Mesenchymal stem cell (in vitro differentiated cells and primary cell): ENCODE measurements around the gene FAM168B.

Experiments used
- DNase-seq: peaks from one replicate; pipeline ENCODE4 v3.0.0-alpha.2; 2013
- H2AFZ ChIP-seq: one replicate; pipeline ENCODE4 v1.6.1; 2013; ENCODE audit warnings: low read depth, mild to moderate bottlenecking, control low read depth, inconsistent platforms, low read length, moderate library complexity
- H2AK5ac ChIP-seq: 2 replicates; pipeline ENCODE4 v1.6.1; 2013; ENCODE audit warnings: low read length, moderate library complexity, mild to moderate bottlenecking, inconsistent platforms; ENCODE audit not compliant: severe bottlenecking
- H2BK120ac ChIP-seq: one replicate; pipeline ENCODE4 v1.6.1; 2013; ENCODE audit warnings: low read depth, mild to moderate bottlenecking, inconsistent platforms, low read length, moderate library complexity
- H2BK12ac ChIP-seq, 2 experiments: one replicate each; pipeline ENCODE4 v1.6.1; 2013; ENCODE audit warnings: inconsistent platforms in 2 of 2, low read length in 2 of 2, mild to moderate bottlenecking in 2 of 2, moderate library complexity in 2 of 2, control low read depth in 1 of 2
- H2BK15ac ChIP-seq: one replicate; pipeline ENCODE4 v1.6.1; 2013; ENCODE audit warnings: mild to moderate bottlenecking, low read depth, inconsistent platforms; ENCODE audit not compliant: poor library complexity, severe bottlenecking
- H2BK5ac ChIP-seq: 2 replicates; pipeline ENCODE4 v1.6.1; 2013; ENCODE audit warnings: low read depth, mild to moderate bottlenecking, low read length, control low read depth, inconsistent platforms; ENCODE audit not compliant: poor library complexity, severe bottlenecking
- H3K14ac ChIP-seq, 2 experiments: one replicate each; pipeline ENCODE4 v1.6.1; 2013; ENCODE audit warnings: inconsistent platforms in 2 of 2, low read length in 2 of 2, control low read depth in 1 of 2, mild to moderate bottlenecking in 1 of 2, moderate library complexity in 1 of 2
- H3K18ac ChIP-seq, 2 experiments: one replicate each; pipeline ENCODE4 v1.6.1; 2013; ENCODE audit warnings: inconsistent platforms in 2 of 2, low read length in 2 of 2, control low read depth in 1 of 2, low read depth in 1 of 2, mild to moderate bottlenecking in 1 of 2
- H3K23ac ChIP-seq, 2 experiments: one replicate each; pipeline ENCODE4 v1.6.1; 2013; ENCODE audit warnings: inconsistent platforms in 2 of 2, low read length in 2 of 2, mild to moderate bottlenecking in 2 of 2, moderate library complexity in 2 of 2, control low read depth in 1 of 2
- H3K27ac ChIP-seq: 2 replicates; pipeline ENCODE4 v1.5.1; 2013; ENCODE audit warnings: mild to moderate bottlenecking, moderate library complexity, low read length, control low read depth, inconsistent platforms; ENCODE audit not compliant: poor library complexity, severe bottlenecking
- H3K27me3 ChIP-seq, 2 experiments: 2 replicates each; pipeline versions ENCODE4 v1.6.1 to v1.7.0; 2013; ENCODE audit warnings: low read length in 2 of 2, mild to moderate bottlenecking in 2 of 2, moderate library complexity in 2 of 2, control low read depth in 1 of 2, inconsistent platforms in 1 of 2; ENCODE audit not compliant: control insufficient read depth in 1 of 2, insufficient read depth in 1 of 2
- H3K36me3 ChIP-seq, 2 experiments: 2 replicates each; pipeline versions ENCODE4 v1.6.1 to v1.7.0; 2013; ENCODE audit warnings: low read length in 2 of 2, control low read depth in 1 of 2, inconsistent platforms in 1 of 2, low read depth in 1 of 2, mild to moderate bottlenecking in 1 of 2; ENCODE audit not compliant: insufficient read depth in 2 of 2, control insufficient read depth in 1 of 2
- H3K4ac ChIP-seq, 2 experiments: one replicate each; pipeline ENCODE4 v1.6.1; 2013; ENCODE audit warnings: inconsistent platforms in 2 of 2, low read length in 2 of 2, mild to moderate bottlenecking in 2 of 2, moderate library complexity in 2 of 2, control low read depth in 1 of 2, low read depth in 1 of 2
- H3K4me1 ChIP-seq: 2 replicates; pipeline ENCODE4 v1.6.1; 2013; ENCODE audit warnings: low read depth, low read length, control low read depth; ENCODE audit not compliant: control insufficient read depth, insufficient read depth
- H3K4me2 ChIP-seq: 2 replicates; pipeline ENCODE4 v1.6.1; 2013; ENCODE audit warnings: low read length, mild to moderate bottlenecking, inconsistent platforms; ENCODE audit not compliant: poor library complexity, severe bottlenecking
- H3K4me3 ChIP-seq, 2 experiments: 2 replicates each; pipeline versions ENCODE4 v1.5.1 to v1.7.0; 2013; ENCODE audit warnings: low read length in 2 of 2, mild to moderate bottlenecking in 2 of 2, control low read depth in 1 of 2, low read depth in 1 of 2; ENCODE audit not compliant: insufficient read depth in 1 of 2
- H3K79me1 ChIP-seq: replicated peaks from 2 replicates; pipeline ENCODE4 v1.6.1; 2013; ENCODE audit warnings: mild to moderate bottlenecking, control low read depth, low read length, inconsistent platforms; ENCODE audit not compliant: poor library complexity, severe bottlenecking
- H3K9ac ChIP-seq: 2 replicates; pipeline ENCODE4 v1.7.0; 2013; ENCODE audit warnings: mild to moderate bottlenecking, low read length, moderate library complexity
- H3K9me3 ChIP-seq: 2 replicates; pipeline ENCODE4 v1.7.0; 2013; ENCODE audit warnings: mild to moderate bottlenecking, low read length; ENCODE audit not compliant: control insufficient read depth
- H4K8ac ChIP-seq: one replicate; pipeline ENCODE4 v1.6.1; 2013; ENCODE audit warnings: inconsistent platforms, mild to moderate bottlenecking, low read length, moderate library complexity
- H4K91ac ChIP-seq: one replicate; pipeline ENCODE4 v1.6.1; 2013; ENCODE audit warnings: mild to moderate bottlenecking, low read length, inconsistent platforms
- WGBS: methylation state at CpG from one replicate; pipeline ENCODE4 v1.1.7; 2013; ENCODE audit warnings: mixed read lengths; 5-methylcytosine and 5-hydroxymethylcytosine counted together

Gene FAM168B

DNA sequence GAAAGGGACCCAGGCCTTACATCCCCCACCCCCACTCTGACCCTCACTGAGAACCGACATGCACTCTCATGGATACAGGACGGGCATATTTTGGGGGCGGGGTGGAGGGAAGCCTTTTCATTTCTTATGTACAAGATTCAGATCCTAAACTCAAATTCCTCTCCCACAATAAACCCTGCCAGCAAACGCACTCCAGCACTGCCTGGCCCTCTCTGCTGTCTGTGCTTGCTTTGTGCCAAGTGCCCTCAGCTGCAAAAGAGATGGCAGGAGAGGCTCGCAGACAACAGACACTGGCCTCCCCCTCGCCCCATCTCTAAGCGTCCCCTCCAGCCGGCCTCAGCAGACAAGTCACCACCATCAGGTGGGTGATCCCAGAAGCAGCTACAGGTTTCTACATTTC is 42.4 kb downstream of the FAM168B start:
- no peaks in the 10 kb centered on the region for H3K27me3 ChIP-seq
- WGBS = 99% methylated on average over 8 of the region's 8 CpGs
- H2BK15ac ChIP-seq = no peak overlapping the region
- no peak overlapping the region for H4K91ac ChIP-seq
- H3K18ac ChIP-seq = no peak overlapping the region
- no peak overlapping the region for H3K4me3 ChIP-seq
- H3K9me3 ChIP-seq = no peaks in the 10 kb centered on the region
- peaks cover 53% of the 10 kb centered on the region for H3K79me1 ChIP-seq
- no peak overlapping the region for H3K9ac ChIP-seq
- H2BK5ac ChIP-seq = no peak overlapping the region
- no peak overlapping the region for H2AK5ac ChIP-seq
- no peak overlapping the region for H3K23ac ChIP-seq
- H3K4ac ChIP-seq = no peak overlapping the region
- H2BK12ac ChIP-seq = no peak overlapping the region
- no peak for DNase-seq
- no peak overlapping the region for H2AFZ ChIP-seq
- no peak overlapping the region for H3K27ac ChIP-seq
- peaks cover 75 to 92% of the 10 kb centered on the region in 2 experiments for H3K36me3 ChIP-seq
- H3K14ac ChIP-seq = no peak overlapping the region
- H3K4me2 ChIP-seq = no peak overlapping the region
- H4K8ac ChIP-seq = no peak overlapping the region
- no peak overlapping the region for H2BK120ac ChIP-seq
- peaks cover 8% of the 10 kb centered on the region for H3K4me1 ChIP-seq

DNA sequence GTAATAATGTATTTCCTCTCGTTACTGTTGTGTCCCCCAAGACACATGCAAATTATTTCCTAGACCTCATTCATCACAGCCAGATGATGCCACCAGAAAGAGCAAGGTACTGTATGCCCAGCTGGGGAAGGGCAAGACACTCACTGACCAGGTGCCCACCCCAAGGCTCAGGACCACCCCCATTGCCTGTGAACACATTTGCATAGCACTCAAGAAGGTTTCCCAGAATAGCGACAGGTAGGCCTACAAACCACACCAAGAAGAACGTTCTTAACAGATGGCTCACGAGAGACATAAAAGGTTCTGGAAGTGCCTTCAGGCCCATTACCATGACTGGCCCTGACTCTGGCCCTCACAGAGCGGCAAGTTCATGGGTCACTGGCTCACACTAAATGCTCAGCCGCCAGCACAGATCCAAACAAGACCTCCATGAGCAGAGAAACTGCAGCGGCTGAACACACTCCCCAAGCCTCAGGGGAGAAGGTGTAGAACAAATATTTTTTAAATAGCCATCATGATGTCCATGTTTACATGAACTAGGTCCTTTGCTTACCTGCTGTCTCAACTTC is 44.0 kb downstream of the FAM168B start:
- H3K4me2 ChIP-seq = no peak overlapping the region
- H3K23ac ChIP-seq = no peak overlapping the region
- no peak overlapping the region for H3K4ac ChIP-seq
- no peak overlapping the region for H3K18ac ChIP-seq
- 98% methylated on average over 5 of the region's 7 CpGs for WGBS
- no peak overlapping the region for H4K8ac ChIP-seq
- H3K4me1 ChIP-seq = peaks cover 4% of the 10 kb centered on the region
- no peak overlapping the region for H2BK15ac ChIP-seq
- H3K9ac ChIP-seq = no peak overlapping the region
- no peak overlapping the region for H3K14ac ChIP-seq
- no peak overlapping the region for H2BK5ac ChIP-seq
- H2AFZ ChIP-seq = no peak overlapping the region
- H3K36me3 ChIP-seq = peaks cover 76% of the 10 kb centered on the region in 2 experiments
- no peak overlapping the region for H3K4me3 ChIP-seq
- H3K27me3 ChIP-seq = no peaks in the 10 kb centered on the region
- no peak for DNase-seq
- H3K9me3 ChIP-seq = no peaks in the 10 kb centered on the region
- H2BK12ac ChIP-seq = peak overlapping the region in 1 of 2 experiments; percentile 6
- H2BK120ac ChIP-seq = no peak overlapping the region
- H4K91ac ChIP-seq = no peak overlapping the region
- no peak overlapping the region for H3K27ac ChIP-seq
- no peak overlapping the region for H2AK5ac ChIP-seq
- H3K79me1 ChIP-seq = peaks cover 44% of the 10 kb centered on the region

DNA sequence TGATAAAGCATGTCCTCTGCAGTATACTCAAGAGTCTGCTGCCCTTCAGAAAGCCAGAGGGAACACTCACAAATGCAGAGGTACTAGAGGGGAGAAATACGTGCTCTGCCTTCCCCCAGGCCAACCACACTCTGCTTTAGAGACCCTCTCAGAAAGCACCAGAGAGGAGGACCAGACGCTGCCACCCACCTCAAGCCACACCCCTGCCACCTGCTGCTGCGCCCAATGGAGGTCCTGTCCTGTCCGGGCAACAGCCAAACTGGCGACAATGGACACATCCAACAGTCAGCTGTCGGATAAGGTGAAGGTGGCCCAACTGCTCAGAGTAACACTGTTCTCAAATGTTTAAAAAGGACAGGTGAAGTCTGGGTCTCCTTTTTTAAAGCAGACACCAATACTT is 44.6 kb downstream of the FAM168B start:
- Histone ChIP-seq H3K27ac (no peak overlapping the region), H3K4me3 (no peak overlapping the region), H3K9ac (no peak overlapping the region), H3K4me2 (no peak overlapping the region), H2AK5ac (no peak overlapping the region), H3K27me3 (no peaks in the 10 kb centered on the region), H2BK15ac (no peak overlapping the region), H2BK120ac (no peak overlapping the region), H3K36me3 (peaks cover 74 to 78% of the 10 kb centered on the region in 2 experiments), H3K23ac (no peak overlapping the region), H2AFZ (no peak overlapping the region), H4K8ac (no peak overlapping the region), H3K14ac (no peak overlapping the region), H3K4ac (no peak overlapping the region), H3K9me3 (no peaks in the 10 kb centered on the region), H2BK12ac (no peak overlapping the region), H3K18ac (no peak overlapping the region), H2BK5ac (no peak overlapping the region), H3K4me1 (peaks cover 4% of the 10 kb centered on the region), H3K79me1 (peaks cover 42% of the 10 kb centered on the region), H4K91ac (no peak overlapping the region)
- WGBS = 96% methylated on average over 6 of the region's 6 CpGs
- no peak for DNase-seq

DNA sequence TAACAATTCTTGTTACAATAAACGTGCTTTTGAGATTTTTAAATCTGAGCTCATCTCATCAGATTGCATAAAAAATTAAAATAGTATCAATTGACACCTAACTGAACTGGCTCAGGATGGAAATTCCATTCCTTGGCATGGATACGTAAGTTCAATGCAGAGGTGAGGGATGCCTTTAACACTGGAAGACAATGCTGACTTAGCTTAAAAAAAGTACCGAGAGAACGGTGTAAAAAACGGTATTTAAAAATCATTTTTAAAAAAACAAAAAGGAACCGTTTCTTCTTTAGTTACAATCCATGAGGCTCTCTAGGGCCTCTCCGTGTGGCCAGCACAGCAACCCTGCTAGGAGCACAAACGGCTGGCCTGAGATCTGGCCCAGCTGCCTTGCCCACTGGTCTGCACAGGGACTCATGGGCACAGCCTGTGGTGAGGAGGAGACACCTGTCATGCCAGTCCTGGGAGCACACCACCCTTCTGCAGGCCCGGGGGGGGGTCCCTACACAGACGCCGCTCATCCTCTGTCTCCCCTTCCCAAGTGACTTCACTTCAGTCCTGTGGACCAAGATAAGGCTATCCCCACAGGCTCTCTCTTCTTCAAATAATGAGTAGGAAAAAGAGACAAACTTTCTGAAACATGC is 45.2 kb downstream of the FAM168B start:
- Histone ChIP-seq H2AFZ (no peak overlapping the region), H2BK15ac (no peak overlapping the region), H4K91ac (no peak overlapping the region), H3K4me2 (no peak overlapping the region), H3K14ac (no peak overlapping the region), H3K4me1 (peaks cover 7% of the 10 kb centered on the region), H3K4ac (no peak overlapping the region), H3K18ac (no peak overlapping the region), H3K23ac (no peak overlapping the region), H3K27me3 (no peaks in the 10 kb centered on the region), H2BK120ac (no peak overlapping the region), H3K9ac (no peak overlapping the region), H3K27ac (no peak overlapping the region), H3K36me3 (peaks cover 68 to 81% of the 10 kb centered on the region in 2 experiments), H3K4me3 (no peak overlapping the region), H3K9me3 (no peaks in the 10 kb centered on the region), H2BK5ac (peak overlapping the region; percentile 46), H2BK12ac (no peak overlapping the region), H2AK5ac (no peak overlapping the region), H4K8ac (no peak overlapping the region), H3K79me1 (peaks cover 39% of the 10 kb centered on the region)
- DNase-seq = no peak
- WGBS = 97% methylated on average over 8 of the region's 11 CpGs
